Glomerular visceral epithelial cell (primary cell): Measurements from ENCODE around the gene KCNE5.
"Not testable (repeated sequence)": the region's sequence is repeated elsewhere in the genome, so short reads cannot be mapped to it uniquely, and the experiment has no call there.

Experiments
- DNase-seq: peaks from one replicate; pipeline ENCODE4 v3.0.0-alpha.2; 2016; ENCODE audit errors: extremely low spot score

The KCNE5 gene

DNA sequence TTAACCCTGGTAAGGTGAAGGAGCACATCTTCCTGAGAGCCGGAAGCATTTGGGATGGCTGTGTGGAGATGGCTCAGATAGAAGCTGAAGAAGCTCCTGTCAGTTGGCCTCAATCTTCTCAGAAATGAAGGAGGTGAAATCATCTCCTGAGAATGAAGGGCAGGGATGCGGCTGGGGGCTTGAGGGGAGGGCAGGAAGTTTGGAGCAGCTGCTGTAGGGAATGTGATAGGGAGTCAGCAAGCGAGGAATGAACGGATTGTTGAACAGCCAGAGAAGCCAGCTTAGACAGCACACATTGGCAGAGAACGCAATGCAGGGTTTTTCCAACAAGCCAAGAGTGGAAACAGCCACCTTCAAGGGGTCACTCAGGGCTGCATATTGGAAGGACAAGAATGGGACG lies 10.0 kb downstream of the KCNE5 start:
- DNase-seq = no peak

DNA sequence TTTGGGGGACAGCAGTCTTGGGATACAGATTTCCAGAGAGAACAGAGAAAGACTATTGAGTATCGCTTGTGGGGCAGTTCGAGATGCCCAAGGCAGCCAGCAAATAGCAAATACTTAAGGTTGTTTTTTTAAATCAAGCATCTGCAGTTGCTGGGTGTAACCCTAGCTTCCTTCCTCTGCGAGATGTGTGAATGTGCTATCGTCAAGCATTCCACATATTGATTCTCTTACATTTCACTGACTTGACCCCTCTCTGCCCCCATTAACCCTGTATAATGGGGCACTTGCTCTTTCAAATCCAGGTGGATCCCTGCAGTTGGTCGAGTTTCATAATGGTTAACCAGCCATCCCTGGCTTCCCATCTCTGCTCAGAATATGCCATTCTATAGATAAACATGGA lies 23.5 kb downstream of the KCNE5 start:
- no peak for DNase-seq

DNA sequence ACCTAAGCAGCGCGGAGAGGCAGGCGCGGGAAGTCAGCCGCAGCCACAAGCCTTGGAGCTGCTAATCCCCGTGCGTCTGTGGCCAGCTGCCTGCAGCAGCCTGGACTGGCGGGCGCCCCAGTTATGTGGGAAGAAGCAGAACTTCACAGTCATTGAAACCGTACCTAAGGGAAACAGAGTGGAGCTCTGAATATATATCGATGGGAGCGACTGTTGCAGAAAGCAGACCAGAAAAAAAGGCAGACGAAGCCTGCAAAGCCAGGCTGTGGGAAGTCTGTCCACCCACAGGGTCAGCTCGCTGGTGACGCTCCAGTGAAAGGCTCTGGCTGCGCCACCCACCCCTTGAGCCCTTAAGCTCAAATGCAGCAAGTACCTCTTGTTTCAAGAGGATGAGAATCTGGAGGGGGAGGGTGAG lies 24.7 kb downstream of the KCNE5 start:
- peak; percentile 14 for DNase-seq

DNA sequence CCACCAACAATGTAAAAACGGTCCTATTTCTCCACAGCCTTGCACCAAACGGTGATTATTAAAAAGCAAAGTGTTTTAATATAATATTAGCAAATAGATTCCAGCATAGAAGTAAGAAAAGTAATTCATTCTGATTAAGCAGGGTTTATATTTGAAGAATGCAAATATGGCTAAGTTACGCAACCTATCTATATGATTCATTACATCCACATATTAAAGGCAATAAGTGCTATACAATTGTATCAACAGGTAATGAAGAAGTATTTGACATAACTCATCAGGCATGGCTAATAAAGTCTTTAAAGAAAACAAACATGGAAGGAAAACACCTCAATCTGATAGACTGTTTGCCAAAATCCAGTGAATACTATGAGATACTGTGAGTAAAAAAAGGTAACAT lies 29.0 kb downstream of the KCNE5 start:
- DNase-seq = no peak

DNA sequence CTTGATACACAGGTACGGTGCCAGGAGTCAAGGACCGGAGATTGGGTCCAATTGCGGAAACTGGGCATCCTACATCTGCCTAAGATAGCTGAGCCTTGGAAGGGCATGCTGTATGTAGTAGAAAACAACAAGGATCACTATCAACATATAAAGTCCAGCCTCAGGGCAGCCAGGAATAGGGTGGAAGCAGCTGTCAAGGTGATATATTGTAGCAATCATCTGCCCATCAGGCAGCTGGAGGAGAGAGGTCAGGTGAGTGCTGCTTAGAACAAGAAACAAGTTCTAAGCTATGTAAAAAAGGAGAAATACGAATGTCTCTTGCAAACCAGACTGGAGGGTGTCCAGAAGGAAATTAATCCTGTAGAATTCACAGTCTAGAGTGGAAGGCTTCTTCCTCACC lies 34.8 kb downstream of the KCNE5 start:
- DNase-seq = no peak

DNA sequence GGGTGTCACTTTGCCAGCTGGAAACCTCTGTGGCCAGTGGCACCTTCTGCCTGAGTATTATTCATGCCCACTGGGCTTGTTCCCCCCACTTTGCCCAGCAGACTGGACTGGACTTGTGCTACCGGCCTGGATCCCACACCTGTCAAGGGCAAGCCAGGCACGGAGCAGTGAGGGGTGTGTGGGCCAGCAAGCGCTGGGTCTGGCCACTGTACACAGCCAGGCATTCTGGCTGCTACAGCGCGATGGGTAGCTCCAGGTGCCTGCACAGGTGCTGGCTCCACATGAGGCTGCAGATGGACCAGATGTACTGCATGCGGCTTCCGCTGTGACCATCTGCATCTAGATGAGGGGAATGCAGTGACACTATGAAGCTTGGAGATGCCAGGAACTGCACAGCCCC lies 39.5 kb downstream of the KCNE5 start:
- no peak for DNase-seq

DNA sequence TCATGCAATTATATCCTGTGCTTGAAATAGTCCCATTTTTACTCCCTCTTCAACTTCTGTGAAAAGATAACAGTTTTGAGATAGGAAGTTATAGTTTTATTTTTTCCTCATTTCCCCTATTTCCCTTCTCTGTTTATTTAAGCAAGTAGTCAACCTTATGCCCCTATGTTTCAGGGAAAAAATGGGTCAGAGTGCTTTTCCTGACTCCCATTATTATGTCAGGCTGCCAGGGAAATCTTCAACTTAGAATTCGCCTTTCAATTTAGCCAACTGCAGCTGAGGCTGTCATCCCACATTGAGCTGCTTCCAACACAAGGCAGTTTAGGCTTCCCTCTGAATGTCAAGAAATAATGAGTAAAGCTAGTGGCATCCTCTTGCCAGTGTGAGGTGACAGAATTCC lies 46.1 kb downstream of the KCNE5 start:
- DNase-seq = no peak

DNA sequence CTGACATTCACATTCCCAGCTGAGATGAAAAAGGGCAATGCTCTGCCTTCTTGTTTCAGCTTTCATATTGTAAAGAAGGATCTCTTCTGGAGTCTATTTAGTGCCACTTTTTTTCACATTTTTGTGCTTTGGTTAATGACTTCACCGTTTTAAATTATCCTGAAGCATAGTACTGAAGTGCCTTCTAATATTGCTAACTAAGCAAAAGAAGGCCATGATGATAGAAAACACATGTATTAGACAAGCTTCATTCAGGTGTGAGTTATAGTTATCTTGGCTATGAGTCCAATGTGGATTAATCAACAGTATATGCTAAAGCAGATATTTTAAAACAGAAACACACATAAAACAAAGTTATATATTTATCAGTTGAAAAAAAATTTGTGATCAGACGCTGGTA lies 47.9 kb downstream of the KCNE5 start:
- DNase-seq = no peak

DNA sequence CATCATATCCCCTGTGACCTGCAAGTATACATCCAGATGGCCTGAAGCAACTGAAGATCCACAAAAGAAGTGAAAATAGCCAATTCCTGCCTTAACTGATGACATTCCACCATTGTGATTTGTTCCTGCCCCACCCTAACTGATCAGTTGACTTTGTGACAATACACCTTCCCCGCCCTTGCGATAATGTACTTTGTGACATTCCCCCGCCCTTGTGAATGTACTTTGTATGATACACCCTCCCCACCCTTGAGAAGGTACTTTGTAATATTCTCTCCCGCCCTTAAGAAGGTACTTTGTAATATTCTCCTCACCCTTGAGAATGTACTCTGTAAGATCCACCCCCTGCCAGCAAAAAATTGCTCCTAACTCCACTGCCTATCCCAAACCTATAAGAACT lies 48.9 kb downstream of the KCNE5 start:
- DNase-seq = not testable (repeated sequence)
